Bronchial epithelial cell (primary cell): ENCODE data around the gene ABHD4. TPM values are rescaled to one million over a fixed set of nuclear protein-coding genes. Genes with fewer than 3 reads are reported as not detected.

ENCODE experiments used
- DNase-seq: peaks from one replicate; pipeline ENCODE4 v3.0.0-alpha.2; 2010; ENCODE audit warnings: low read depth
- FAIRE-seq: peaks from 2 replicates; lab custom pipeline; 2011; peaks lifted over from hg19 to GRCh38; lab: Jason Lieb, UNC
- H3K27me3 ChIP-seq: 2 replicates; pipeline ENCODE4 v1.5.1; 2011; ENCODE audit warnings: low read length; ENCODE audit not compliant: control insufficient read depth, insufficient read depth
- H3K36me3 ChIP-seq: 2 replicates; pipeline ENCODE4 v1.5.1; 2011; ENCODE audit warnings: low read length; ENCODE audit not compliant: control insufficient read depth, insufficient read depth
- H3K4me3 ChIP-seq: 2 replicates; pipeline ENCODE4 v1.5.1; 2011; ENCODE audit warnings: mild to moderate bottlenecking, low read depth, low read length, control low read depth
- total RNA-seq: library from RNA; depleted of rRNA; stranded (reverse); fragments of >200 nt; gene quantifications from 2 replicates; pipeline ENCODE4 v1.2.1, GENCODE V29; 2014
- TF ChIP-seq, protein P1 (sequence below): IDR thresholded peaks from 2 replicates; pipeline ENCODE4 v1.5.1; 2011; ENCODE audit warnings: mild to moderate bottlenecking, moderate library complexity, low read length, control low read depth, inconsistent platforms; ENCODE audit not compliant: insufficient read depth, severe bottlenecking

The ABHD4 gene
- total RNA-seq, 1 donor from 2014 or later, result 5.3 TPM

DNA sequence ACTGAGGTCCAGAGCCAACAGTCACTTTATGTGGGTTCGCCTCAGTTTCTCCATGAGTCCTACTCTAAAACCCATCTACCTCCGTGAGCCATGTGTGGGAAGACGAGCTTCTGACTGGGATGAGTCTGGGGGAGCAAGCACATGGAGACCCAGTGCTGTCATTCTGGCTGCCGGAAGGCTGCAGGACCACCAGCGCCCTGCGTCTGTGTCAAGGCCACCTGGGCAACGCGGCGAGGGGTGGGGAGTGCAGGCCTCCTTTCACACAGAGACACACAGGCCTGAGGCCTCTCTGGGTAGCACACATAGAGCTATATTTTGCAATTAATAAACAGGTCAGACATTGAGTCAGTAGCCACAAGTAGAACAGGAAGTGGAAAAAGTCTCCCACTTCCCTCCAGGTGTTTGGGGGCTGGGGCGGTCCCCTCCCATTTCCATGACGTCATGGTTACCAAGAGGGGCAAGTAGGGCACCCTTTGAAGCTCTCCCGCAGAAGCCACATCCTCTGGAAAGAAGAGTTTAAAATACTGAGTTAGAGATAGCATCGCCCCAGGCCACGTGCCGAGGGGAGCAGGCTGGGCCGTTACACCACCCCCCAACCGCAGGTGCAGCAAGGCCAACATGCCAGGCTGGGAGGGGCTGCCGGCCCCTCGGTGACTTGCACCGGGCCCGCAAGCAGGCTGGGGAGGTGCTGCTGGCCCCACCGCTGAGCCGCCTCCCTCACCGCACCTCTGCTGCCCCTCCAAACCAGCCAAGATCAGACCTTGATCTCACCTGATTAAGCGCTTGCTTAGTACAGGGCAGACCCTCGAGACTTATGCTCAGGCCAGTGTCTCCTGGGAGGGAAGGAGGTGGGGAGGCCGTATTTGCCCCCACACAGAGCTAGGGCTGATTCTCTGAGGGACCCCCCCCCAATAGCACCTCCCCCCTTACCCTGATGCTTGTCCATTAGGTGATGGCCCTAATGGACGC is 41.8 kb upstream of the ABHD4 start:
- Histone ChIP-seq H3K36me3 (no peaks in the 10 kb centered on the region), H3K27me3 (no peaks in the 10 kb centered on the region), H3K4me3 (peak overlapping the region; percentile 23)
- FAIRE-seq (no peak), DNase-seq (peak; percentile 91)
- TF ChIP-seq, protein P1, sequence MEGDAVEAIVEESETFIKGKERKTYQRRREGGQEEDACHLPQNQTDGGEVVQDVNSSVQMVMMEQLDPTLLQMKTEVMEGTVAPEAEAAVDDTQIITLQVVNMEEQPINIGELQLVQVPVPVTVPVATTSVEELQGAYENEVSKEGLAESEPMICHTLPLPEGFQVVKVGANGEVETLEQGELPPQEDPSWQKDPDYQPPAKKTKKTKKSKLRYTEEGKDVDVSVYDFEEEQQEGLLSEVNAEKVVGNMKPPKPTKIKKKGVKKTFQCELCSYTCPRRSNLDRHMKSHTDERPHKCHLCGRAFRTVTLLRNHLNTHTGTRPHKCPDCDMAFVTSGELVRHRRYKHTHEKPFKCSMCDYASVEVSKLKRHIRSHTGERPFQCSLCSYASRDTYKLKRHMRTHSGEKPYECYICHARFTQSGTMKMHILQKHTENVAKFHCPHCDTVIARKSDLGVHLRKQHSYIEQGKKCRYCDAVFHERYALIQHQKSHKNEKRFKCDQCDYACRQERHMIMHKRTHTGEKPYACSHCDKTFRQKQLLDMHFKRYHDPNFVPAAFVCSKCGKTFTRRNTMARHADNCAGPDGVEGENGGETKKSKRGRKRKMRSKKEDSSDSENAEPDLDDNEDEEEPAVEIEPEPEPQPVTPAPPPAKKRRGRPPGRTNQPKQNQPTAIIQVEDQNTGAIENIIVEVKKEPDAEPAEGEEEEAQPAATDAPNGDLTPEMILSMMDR, result no peak

DNA sequence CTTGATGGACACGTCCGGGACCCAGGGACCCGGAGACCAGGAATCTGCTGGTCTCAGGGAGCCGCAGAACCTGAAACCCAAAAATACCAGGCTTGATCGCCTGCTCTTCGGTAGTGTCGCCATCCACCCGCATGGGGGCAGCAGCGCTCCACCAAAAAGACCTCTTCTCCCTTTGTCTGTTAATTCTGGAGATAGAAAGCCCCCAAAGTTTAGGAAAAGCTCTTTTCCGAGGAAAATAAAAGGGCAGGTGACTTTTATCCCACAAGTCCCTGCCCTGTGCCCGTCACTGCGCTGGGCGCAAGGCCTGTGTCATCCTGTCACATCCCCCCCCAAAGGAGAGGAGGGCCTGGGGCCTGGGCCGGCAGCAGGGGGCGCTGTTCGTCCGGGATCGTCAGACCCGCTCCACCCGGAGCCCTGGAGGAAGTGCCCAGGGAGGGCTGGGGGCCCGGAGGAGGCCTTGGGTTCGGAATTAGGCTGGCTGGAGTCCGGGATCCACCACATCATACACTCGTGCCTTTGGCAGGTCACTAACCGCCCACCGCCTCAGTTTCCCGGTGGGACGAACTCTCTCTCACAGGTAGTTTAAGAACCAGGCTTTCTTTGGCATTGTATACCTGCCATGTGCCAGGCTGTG is 41.0 kb upstream of the ABHD4 start:
- DNase-seq (peak; percentile 51), FAIRE-seq (no peak)
- H3K36me3 ChIP-seq, result no peaks in the 10 kb centered on the region
- H3K4me3 ChIP-seq, result peak overlapping the region; percentile 23
- no peaks in the 10 kb centered on the region for H3K27me3 ChIP-seq
- TF ChIP-seq, protein P1, result peak; percentile 80

DNA sequence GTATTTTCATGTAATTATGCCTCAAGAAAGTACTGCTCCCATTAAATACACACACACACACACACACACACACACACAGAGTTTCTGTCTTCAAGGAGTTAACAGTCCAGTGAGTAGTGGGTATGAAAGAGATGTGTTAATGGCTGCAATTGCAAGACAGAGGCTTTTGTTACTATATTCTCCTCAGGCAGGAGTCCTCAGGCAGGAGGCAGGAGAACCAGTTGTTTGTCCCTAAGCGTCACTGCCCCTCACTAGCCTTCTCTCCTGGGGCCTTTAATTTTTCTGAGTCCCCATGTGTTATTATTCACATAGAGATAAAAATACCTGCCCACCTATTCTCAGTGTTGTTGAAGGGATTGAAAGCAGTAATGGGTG is 40.3 kb upstream of the ABHD4 start:
- FAIRE-seq (no peak), DNase-seq (no peak)
- TF ChIP-seq, protein P1, result no peak
- Histone ChIP-seq H3K4me3 (no peak overlapping the region), H3K27me3 (no peaks in the 10 kb centered on the region), H3K36me3 (no peaks in the 10 kb centered on the region)

- H3K27me3 ChIP-seq, result no peaks in the 10 kb centered on the region
- no peak for FAIRE-seq
Measured at GRCh38 chr14:22558221-22558913, 39.7 kb upstream of the ABHD4 start.

DNA sequence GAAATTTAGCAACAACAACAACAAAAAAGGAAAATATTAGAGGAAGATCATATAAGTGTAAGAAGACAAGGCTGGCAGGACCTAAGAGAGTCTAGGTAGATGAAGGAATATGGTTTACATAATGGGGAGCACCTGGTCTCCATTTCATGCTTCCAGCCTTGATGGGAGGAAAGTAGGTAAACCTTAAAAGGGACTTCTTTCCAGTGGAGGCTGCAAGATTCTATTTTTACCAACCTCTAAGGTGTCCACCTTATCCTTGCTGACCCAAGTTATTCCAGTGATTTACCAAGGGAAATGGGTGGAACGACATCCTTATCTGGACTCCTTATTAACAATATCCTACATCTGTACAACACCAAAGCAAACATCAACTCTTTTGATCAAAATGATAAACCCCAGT is 39.1 kb upstream of the ABHD4 start:
- FAIRE-seq, result no peak
- TF ChIP-seq, protein P1, result no peak

More at GRCh38 chr14:22558221-22558913, 39.7 kb upstream of the ABHD4 start:
- DNase-seq, result no peak
- TF ChIP-seq, protein P1, result peak; percentile 37
- H3K4me3 ChIP-seq, result no peak overlapping the region
- H3K36me3 ChIP-seq, result no peaks in the 10 kb centered on the region

More for the DNA sequence above, 39.1 kb upstream of the ABHD4 start:
- H3K36me3 ChIP-seq, result peaks cover 3% of the 10 kb centered on the region
- no peaks in the 10 kb centered on the region for H3K27me3 ChIP-seq
- H3K4me3 ChIP-seq, result no peak overlapping the region
- no peak for DNase-seq
